Panc1 (cell line): ENCODE measurements around the gene MELK. TPM values are rescaled to one million over a fixed set of nuclear protein-coding genes. Genes with fewer than 3 reads are reported as not detected.

ENCODE experiments used
- ATAC-seq: fragments of 200-7000 bp; cut with Tn5 transposase; 2 replicates; pipeline ENCODE4 v1.9.1; 2020; ENCODE audit warnings: mild to moderate bottlenecking, moderate library complexity
- BruUV-seq: library from RNA; stranded (reverse); fragments of 400-500 nt; replicated peaks from 2 replicates; lab custom pipeline; 2021; lab: Mats Ljungman, UMichigan
- CTCF ChIA-PET: fragments of 300-600 bp; sonication (Branson Sonifier 250); formaldehyde crosslinking; loops from one replicate; lab custom pipeline; 2022; ENCODE audit warnings: antibody characterized with exemption; lab: Charles Lee
- POLR2A ChIA-PET: fragments of 300-600 bp; sonication (Branson Sonifier 250); formaldehyde crosslinking; loops from one replicate; lab custom pipeline; 2022; ENCODE audit warnings: antibody characterized with exemption; lab: Charles Lee
- DNase-seq: peaks from one replicate; pipeline ENCODE4 v3.0.0-alpha.2; 2010; ENCODE audit warnings: low read depth, low spot score
- H3K27ac ChIP-seq: 2 replicates; pipeline ENCODE4 v1.5.1; 2011; ENCODE audit warnings: mild to moderate bottlenecking, low read length, inconsistent platforms
- H3K27me3 ChIP-seq: fragments of 200-500 bp; sonication (Bioruptor generic); 2 replicates; pipeline ENCODE4 v1.6.0; 2014; ENCODE audit warnings: low read length, inconsistent platforms; ENCODE audit not compliant: control insufficient read depth, insufficient read depth
- H3K36me3 ChIP-seq: fragments of 200-500 bp; sonication (Bioruptor generic); 2 replicates; pipeline ENCODE4 v1.5.1; 2014; ENCODE audit warnings: inconsistent platforms, mild to moderate bottlenecking, low read length, moderate library complexity; ENCODE audit not compliant: control insufficient read depth, insufficient read depth
- H3K4me1 ChIP-seq: 2 replicates; pipeline ENCODE4 v1.5.1; 2011; ENCODE audit warnings: inconsistent platforms, mild to moderate bottlenecking, low read length, moderate library complexity; ENCODE audit not compliant: control insufficient read depth, insufficient read depth
- H3K4me3 ChIP-seq, 2 experiments: 2 replicates each; pipeline ENCODE4 v1.5.1; 2011 to 2012; ENCODE audit warnings: low read depth in 2 of 2, low read length in 2 of 2, mild to moderate bottlenecking in 2 of 2, inconsistent platforms in 1 of 2, moderate library complexity in 1 of 2
- H3K9me3 ChIP-seq: fragments of 200-500 bp; sonication (Bioruptor generic); 2 replicates; pipeline ENCODE4 v1.5.1; 2014; ENCODE audit warnings: low read depth, mild to moderate bottlenecking, inconsistent platforms, low read length, moderate library complexity; ENCODE audit not compliant: control insufficient read depth, insufficient read depth
- CTCF ChIP-seq: fragments of 450-650 bp; IDR thresholded peaks from 2 replicates; pipeline ENCODE4 v1.5.1; 2017; ENCODE audit warnings: mild to moderate bottlenecking
- POLR2AphosphoS5 ChIP-seq: IDR thresholded peaks from 2 replicates; pipeline ENCODE4 v1.6.1; 2012; ENCODE audit warnings: mild to moderate bottlenecking, low read depth, low read length, moderate library complexity
- REST ChIP-seq, 2 experiments: IDR thresholded peaks; 2 replicates each; pipeline ENCODE4 v1.6.1; 2011 to 2012; ENCODE audit warnings: low read depth in 2 of 2, control low read depth in 1 of 2, low read length in 1 of 2, mild to moderate bottlenecking in 1 of 2, moderate library complexity in 1 of 2; ENCODE audit not compliant: insufficient read depth in 1 of 2
- SIN3A ChIP-seq: IDR thresholded peaks from 2 replicates; pipeline ENCODE4 v1.6.1; 2012; ENCODE audit warnings: low read depth, mild to moderate bottlenecking, low read length, moderate library complexity, borderline replicate concordance; ENCODE audit not compliant: insufficient read depth
- TCF7L2 ChIP-seq: IDR thresholded peaks from 2 replicates; pipeline ENCODE4 v1.6.1; 2011; ENCODE audit warnings: mild to moderate bottlenecking, low read depth, low read length, inconsistent platforms
- in situ Hi-C: cut with HindIII; loops from 2 replicates; pipeline ENCODE4 v1.10.0; 2016; ENCODE audit warnings: low sequenced_read_pairs, low pct_unique_long_range_greater_than_20kb
- intact Hi-C: fragments of 100-400 bp; cut with micrococcal nuclease; formaldehyde crosslinking; loops from one replicate; pipeline ENCODE4 v1.10.0; 2022; ENCODE audit not compliant: unreplicated experiment
- total RNA-seq: library from RNA; stranded (reverse); gene quantifications from one replicate; pipeline ENCODE4 v1.2.1, GENCODE V29; 2021; ENCODE audit not compliant: unreplicated experiment

MELK gene
- total RNA-seq, 1 experiment from 2014 or later = 112 TPM

- no peaks in the 10 kb centered on the region for H3K4me1 ChIP-seq
- ChIA-PET CTCF (interaction anchor here (6.2 kb wide), 1 partner anchor 144 kb away, joined by 92 read pairs; no protein-coding TSS in a partner anchor), POLR2A (no interaction called here)
- no peak overlapping the region for H3K4me3 ChIP-seq
- no peak overlapping the region for H3K27ac ChIP-seq
- no peaks in the 10 kb centered on the region for H3K9me3 ChIP-seq
- no peak for ATAC-seq
- H3K27me3 ChIP-seq = no peaks in the 10 kb centered on the region
- intact Hi-C loops = loop anchor here (10.0 kb wide), 1 partner anchor 96 kb away; no protein-coding TSS in a partner anchor
- H3K36me3 ChIP-seq = no peaks in the 10 kb centered on the region
- in situ Hi-C loops = no loop called here
- BruUV-seq = no TSS peak
- no peak for TF ChIP-seq REST (IDR thresholded peaks at IDR 0.05; ENCODE audit: insufficient read depth in 1 of 2, low read depth in 2 of 2, low read length in 1 of 2)
- no peak for DNase-seq
Observed at GRCh38 chr9:36551129-36551528, 21.6 kb upstream of the MELK start.

GRCh38 chr9:36551910-36552309 lies 20.8 kb upstream of the MELK start:
- ATAC-seq (no peak), DNase-seq (no peak)
- TF ChIP-seq POLR2AphosphoS5 (no peak), SIN3A (no peak), TCF7L2 (no peak), REST (IDR thresholded peaks at IDR 0.05; ENCODE audit: insufficient read depth in 1 of 2, low read depth in 2 of 2, low read length in 1 of 2) (no peak), CTCF (no peak)
- no peaks in the 10 kb centered on the region for H3K27me3 ChIP-seq
- H3K27ac ChIP-seq = no peak overlapping the region
- no TSS peak for BruUV-seq
- in situ Hi-C loops = no loop called here
- no peaks in the 10 kb centered on the region for H3K4me1 ChIP-seq
- no peak overlapping the region for H3K4me3 ChIP-seq
- no peaks in the 10 kb centered on the region for H3K36me3 ChIP-seq
- CTCF ChIA-PET = interaction anchor here (6.2 kb wide), 1 partner anchor 145 kb away, joined by 92 read pairs; no protein-coding TSS in a partner anchor
- intact Hi-C loops = loop anchor here (10.0 kb wide), 1 partner anchor 97 kb away; no protein-coding TSS in a partner anchor
- no peaks in the 10 kb centered on the region for H3K9me3 ChIP-seq
- POLR2A ChIA-PET = interaction anchor here (0.7 kb wide), 1 partner anchor 115 kb away, joined by 3 read pairs; no protein-coding TSS in a partner anchor
